GM12801 (cell line): Measurements from ENCODE around the gene PEX10.

Source experiments
- TF ChIP-seq, protein P1 (sequence below): IDR thresholded peaks from one replicate; pipeline ENCODE4 v1.5.1; 2011; ENCODE audit warnings: control low read depth; ENCODE audit not compliant: insufficient read length; ENCODE audit errors: extremely low read depth

Gene PEX10

DNA sequence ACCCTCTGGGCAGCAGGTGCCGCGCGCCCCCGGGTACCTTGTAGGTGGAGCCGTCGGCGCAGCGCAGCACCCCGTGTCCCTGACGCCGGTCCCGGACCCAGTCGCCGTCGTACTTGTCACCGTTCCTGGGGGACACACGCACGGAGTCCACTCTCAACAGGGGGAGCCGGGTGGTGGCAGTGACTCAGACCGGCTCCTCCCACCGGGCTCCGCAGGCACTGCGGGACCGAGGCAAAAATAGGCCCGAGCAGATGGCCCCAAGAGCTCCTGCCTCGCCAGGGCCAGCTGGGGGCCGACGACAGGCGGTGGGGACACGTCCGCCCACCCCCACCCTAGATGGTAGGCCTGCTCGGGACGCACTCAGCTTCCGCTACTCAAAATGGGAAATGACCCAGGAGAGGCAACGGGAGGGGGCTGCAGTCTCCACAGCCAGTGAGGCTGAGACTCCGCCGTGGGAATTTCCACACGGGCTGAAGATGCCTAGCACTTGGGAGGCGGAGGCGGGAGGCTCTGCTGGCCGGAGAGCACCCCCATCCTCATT lies 27.4 kb downstream of the PEX10 start:
- TF ChIP-seq, protein P1, sequence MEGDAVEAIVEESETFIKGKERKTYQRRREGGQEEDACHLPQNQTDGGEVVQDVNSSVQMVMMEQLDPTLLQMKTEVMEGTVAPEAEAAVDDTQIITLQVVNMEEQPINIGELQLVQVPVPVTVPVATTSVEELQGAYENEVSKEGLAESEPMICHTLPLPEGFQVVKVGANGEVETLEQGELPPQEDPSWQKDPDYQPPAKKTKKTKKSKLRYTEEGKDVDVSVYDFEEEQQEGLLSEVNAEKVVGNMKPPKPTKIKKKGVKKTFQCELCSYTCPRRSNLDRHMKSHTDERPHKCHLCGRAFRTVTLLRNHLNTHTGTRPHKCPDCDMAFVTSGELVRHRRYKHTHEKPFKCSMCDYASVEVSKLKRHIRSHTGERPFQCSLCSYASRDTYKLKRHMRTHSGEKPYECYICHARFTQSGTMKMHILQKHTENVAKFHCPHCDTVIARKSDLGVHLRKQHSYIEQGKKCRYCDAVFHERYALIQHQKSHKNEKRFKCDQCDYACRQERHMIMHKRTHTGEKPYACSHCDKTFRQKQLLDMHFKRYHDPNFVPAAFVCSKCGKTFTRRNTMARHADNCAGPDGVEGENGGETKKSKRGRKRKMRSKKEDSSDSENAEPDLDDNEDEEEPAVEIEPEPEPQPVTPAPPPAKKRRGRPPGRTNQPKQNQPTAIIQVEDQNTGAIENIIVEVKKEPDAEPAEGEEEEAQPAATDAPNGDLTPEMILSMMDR, result no peak

DNA sequence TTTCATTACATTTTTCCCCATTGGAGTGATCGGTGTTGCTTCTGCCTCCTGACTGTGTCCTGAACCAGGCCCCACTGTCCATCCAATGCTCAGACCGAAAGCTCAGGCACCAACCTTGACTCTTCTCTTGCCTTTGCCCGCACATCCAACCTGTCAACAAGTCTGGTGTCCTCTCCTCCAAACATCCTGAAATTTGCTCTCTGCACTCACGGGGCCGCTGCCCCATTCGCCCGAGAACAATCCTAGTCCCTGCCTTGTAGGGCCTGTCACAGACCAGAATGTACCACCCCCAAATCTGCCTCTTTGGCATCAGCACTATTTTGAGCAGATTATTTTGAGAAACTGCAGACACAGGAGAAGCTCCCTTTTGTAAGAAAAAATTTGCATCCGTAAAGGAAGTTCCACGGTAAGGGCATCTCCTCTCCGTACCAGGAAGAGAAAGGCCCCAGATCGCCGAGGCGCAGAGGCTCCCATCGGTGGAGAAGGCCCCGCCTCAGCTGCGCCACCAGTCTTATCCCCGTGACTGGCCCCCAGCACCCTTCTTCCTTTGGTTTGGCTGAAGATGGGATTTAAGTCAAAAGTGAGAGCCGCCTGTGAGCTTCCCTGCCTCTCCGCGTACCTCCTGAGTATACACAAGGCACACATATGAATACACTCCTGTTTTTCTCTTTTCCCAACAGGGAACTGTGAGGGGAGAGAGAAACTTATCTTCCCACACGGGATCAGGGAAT lies 28.1 kb downstream of the PEX10 start:
- TF ChIP-seq, protein P1, result no peak

DNA sequence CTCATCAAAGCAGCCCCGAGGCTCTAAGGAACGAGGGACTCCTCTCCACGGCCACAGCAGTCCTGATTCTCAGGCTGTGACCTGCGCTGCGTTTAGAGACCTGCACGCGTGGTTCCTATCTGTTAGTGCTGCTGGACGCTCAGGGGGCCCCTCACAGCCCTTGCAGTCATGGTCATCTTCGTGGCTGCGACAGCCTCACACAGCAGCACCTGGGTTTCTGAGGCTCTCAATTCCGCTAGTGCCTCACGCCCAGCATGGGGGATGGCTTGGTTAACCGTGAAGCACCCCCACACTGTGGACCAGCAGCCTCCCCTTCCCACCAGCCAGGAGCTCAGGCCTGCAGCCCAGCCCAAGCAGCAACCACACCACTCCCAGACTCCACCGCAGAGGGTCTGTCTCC lies 28.8 kb downstream of the PEX10 start:
- TF ChIP-seq, protein P1, result no peak

DNA sequence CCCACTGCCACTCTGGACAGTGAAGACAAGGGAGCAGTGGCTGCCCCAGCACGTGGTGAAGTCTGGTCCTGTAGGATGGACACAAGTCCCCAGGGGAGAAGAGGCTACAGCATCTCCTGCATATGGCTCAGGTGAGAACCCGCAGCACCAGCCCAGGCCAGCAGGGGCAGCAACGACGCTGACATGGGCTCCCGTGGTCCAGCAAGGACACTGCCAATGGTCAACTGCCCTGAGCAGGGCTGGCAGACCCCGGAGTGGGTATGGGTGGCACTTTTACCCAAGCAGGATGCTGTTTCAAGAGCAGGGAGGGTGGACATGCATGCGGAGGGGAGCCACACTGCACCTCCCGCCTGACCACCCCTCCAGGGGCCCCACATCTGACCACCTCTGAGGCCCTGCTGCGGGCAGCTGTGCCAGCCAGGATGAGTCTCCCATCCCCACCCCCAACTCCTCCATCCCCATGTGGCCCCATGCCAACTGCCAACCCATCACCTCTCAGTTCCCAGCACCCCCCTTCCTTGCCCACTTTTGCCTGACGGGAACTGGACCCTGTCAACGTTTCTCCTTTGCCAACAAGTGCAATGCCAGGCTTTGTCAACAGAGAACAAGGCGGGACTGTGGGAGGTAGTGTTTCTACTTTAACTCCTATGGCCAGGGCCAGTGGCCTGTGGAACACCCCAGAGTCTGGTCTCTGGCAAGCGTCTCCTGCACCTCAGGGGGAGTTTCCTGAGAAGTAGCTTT lies 29.6 kb downstream of the PEX10 start:
- TF ChIP-seq, protein P1, result no peak

DNA sequence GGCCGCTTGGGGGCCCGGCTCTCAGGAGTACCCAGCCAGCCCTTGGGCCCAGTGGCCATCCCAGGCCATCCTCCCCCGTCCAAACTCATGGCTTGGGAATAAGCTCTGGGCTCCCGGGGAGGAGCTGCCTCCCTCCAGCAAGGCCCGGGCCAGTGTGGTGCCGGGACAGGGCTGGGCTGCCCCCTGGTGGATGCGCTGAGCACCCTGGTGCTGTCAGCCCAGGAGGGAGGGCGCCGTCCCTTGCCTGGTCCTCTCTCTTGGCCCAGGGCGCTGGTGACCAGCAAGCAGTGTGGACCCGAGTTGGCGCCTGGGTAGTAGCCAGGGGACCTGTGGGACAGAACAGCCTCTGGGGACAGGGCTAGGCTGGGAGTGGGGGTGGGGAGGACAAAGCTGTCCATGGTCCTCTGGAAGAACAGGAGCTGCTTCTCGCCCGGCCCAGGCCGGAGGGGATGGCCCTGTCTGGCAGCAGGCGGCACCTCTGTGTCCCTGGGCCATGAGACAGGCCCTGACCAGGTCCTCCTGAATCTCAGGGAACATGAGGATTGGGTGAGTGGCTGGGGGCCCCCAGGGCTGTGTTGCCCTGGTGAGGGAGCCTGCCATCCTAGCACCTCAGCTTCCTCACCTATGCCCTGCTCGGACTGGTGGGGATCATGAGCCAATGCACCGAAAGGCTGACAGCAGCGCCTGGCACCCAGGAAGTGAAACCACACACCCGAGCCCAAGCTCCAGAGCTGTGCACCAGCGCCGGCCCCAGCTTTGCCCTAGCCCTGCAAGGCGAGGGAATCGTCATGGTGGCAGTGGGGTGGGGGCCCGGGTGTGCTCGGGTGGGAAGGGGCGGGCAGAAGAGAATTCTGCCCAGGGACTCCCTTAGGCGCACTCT lies 30.4 kb downstream of the PEX10 start:
- TF ChIP-seq, protein P1, result no peak

DNA sequence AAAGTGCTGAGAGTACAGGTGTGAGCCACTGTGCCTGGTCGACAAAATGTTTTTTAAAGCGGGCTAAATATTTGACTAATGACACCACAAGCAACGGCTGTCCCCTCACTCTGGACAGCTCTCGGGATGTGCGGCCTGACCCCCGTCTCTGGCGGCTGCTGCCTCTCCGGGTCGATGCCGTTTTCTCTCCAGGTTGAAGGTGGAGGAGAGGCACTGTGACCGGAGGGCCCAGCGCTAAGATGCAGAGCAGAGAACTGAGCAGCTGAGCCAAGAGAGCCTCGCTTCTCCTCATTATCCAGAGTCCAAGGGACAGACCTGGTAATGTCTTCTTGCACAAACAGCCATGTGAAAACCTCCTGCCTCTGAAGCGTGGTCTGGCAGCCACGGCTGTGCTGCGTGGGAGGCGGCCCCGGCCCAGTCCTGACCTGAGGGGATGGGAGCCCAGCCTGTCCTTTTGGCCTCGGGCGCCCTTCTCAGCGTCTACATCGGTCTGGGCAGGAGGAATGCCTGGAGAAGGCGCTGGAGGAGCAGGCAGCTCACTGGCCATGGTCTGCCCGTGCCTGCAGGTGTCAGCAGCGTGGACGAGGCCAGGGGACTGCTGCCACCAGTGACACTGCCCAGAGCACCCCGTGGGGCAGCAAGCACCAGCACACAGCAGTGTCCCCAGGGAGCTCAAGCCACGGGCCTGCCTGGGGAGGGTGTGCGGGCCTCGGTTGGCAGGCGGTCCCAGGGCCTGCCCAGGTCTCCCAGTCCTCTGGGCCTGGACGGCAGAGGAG lies 31.4 kb downstream of the PEX10 start:
- TF ChIP-seq, protein P1, result no peak
